Mucosa of descending colon (tissue), 3 donors: ENCODE results near the gene CHST8. TPM values are rescaled to one million over a fixed set of nuclear protein-coding genes. Genes with fewer than 3 reads are reported as not detected.
A peak's percentile ranks its signal among the peaks of the same experiment; 100 is the strongest.
"Not testable (repeated sequence)": the region's sequence is repeated elsewhere in the genome, so short reads cannot be mapped to it uniquely, and the experiment has no call there.

ENCODE experiments used
- ATAC-seq: fragments of 200-7000 bp; cut with Tn5 transposase; one replicate; pipeline ENCODE4 v1.9.1; 2020; ENCODE audit warnings: mild to moderate bottlenecking, moderate library complexity
- DNase-seq, 3 donors: peaks; one replicate each; pipeline ENCODE4 v3.0.0-alpha.2; 2020
- H3K36me3 ChIP-seq: fragments of 200-600 bp; one replicate; pipeline ENCODE4 v1.8.0; 2021; ENCODE audit warnings: low read depth, mild to moderate bottlenecking
- H3K4me1 ChIP-seq: fragments of 200-600 bp; one replicate; pipeline ENCODE4 v1.8.0; 2021; ENCODE audit warnings: low read depth, mild to moderate bottlenecking
- H3K4me3 ChIP-seq: fragments of 200-600 bp; one replicate; pipeline ENCODE4 v1.8.0; 2021; ENCODE audit warnings: mild to moderate bottlenecking
- H3K9me3 ChIP-seq: fragments of 200-600 bp; one replicate; pipeline ENCODE4 v1.8.0; 2021; ENCODE audit warnings: mild to moderate bottlenecking
- intact Hi-C, 2 donors: fragments of 100-400 bp; cut with DNase I in 1 of 2; cut with micrococcal nuclease in 1 of 2; formaldehyde crosslinking; loops; one replicate each; pipeline versions ENCODE4 v1.11.0 to v1.11.1; 2022; cut with DNase I, micrococcal nuclease
- total RNA-seq, 3 donors: library from RNA; stranded (reverse); fragmentation: NEBNext Ultra II Directional in 2 of 3; extraction: Animal tissue kit (Norgen Biotek cat#: 25700) in 2 of 3; gene quantifications; one replicate each; pipeline versions ENCODE4 v1.2.1 to v1.2.4, GENCODE V29; 2021 to 2023
- TF ChIP-seq, protein P1 (sequence below): fragments of 200-600 bp; IDR thresholded peaks from one replicate; pipeline ENCODE4 v1.8.0; 2022; ENCODE audit warnings: antibody characterized with exemption, mild to moderate bottlenecking
- donor health status: DM: no; HTN: no; CAD: no; lungs with moderate emphysema.
- donor health status: DM: no; HTN: no; CAD: no.
- donor health status: DM: no; HTN: yes; CAD: no.

CHST8 gene
- total RNA-seq, 3 donors from 2014 or later: 0.31 TPM; not detected in 2

GRCh38 chr19:33815380-33816340 is 193.9 kb downstream of the CHST8 start:
- H3K9me3 ChIP-seq: no peaks in the 10 kb centered on the region
- DNase-seq (no peak), ATAC-seq (no peak)
- peaks cover 11% of the 10 kb centered on the region for H3K4me1 ChIP-seq
- no peak overlapping the region for H3K4me3 ChIP-seq
- intact Hi-C loops: no loop called here
- TF ChIP-seq, protein P1, sequence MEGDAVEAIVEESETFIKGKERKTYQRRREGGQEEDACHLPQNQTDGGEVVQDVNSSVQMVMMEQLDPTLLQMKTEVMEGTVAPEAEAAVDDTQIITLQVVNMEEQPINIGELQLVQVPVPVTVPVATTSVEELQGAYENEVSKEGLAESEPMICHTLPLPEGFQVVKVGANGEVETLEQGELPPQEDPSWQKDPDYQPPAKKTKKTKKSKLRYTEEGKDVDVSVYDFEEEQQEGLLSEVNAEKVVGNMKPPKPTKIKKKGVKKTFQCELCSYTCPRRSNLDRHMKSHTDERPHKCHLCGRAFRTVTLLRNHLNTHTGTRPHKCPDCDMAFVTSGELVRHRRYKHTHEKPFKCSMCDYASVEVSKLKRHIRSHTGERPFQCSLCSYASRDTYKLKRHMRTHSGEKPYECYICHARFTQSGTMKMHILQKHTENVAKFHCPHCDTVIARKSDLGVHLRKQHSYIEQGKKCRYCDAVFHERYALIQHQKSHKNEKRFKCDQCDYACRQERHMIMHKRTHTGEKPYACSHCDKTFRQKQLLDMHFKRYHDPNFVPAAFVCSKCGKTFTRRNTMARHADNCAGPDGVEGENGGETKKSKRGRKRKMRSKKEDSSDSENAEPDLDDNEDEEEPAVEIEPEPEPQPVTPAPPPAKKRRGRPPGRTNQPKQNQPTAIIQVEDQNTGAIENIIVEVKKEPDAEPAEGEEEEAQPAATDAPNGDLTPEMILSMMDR: no peak
- H3K36me3 ChIP-seq: no peaks in the 10 kb centered on the region

DNA sequence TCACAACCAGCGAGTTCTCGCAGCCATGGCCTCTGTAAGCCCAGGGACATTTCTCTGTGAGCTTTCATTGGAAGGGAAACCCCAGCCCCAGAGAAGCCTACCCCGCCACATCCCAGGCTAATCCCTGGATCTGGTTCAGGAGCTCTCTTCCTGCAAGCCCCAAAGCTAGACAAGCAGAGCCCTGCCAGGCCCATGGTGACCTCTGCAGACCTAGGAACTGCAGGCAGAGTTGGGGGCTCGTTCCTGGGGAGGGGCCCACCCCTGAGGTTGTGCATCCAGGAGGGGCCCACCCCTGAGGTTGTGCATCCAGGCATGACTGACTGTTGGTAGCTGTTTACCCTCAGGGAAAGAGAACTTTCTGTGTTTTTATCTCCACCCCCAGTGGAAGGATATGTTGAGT is 196.7 kb downstream of the CHST8 start:
- intact Hi-C loops: no loop called here
- peaks cover 11% of the 10 kb centered on the region for H3K4me1 ChIP-seq
- no peak for DNase-seq
- H3K9me3 ChIP-seq: no peaks in the 10 kb centered on the region
- no peak for ATAC-seq
- TF ChIP-seq, protein P1: no peak
- no peak overlapping the region for H3K4me3 ChIP-seq
- no peaks in the 10 kb centered on the region for H3K36me3 ChIP-seq

GRCh38 chr19:33819078-33819477 is 197.3 kb downstream of the CHST8 start:
- peaks cover 11% of the 10 kb centered on the region for H3K4me1 ChIP-seq
- not testable (repeated sequence) for ATAC-seq

DNA sequence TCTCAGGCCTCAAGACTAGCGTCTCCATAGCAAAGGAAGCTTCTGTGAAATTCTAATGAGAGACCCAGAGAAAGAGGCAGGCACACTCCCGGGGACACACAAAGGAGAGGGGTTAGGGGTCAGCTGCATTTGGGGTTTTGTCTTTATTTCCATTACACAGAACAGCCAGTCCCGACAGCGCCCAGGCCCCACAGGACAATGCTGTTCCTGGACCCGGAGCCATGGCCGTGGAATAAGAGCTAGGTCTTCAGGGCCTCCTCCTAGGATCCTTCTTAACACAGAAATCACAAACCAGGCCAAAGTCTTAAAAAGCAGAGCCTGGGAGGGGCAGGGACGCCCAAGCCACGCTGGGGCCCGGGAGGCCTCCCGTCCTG is 197.7 kb downstream of the CHST8 start:
- Histone ChIP-seq H3K4me1 (peaks cover 11% of the 10 kb centered on the region), H3K36me3 (no peaks in the 10 kb centered on the region), H3K4me3 (no peak overlapping the region), H3K9me3 (no peaks in the 10 kb centered on the region)
- DNase-seq: no peak
- ATAC-seq: no peak
- intact Hi-C loops: no loop called here
- TF ChIP-seq, protein P1: no peak

More at GRCh38 chr19:33819078-33819477, 197.3 kb downstream of the CHST8 start:
- DNase-seq, intact Hi-C loops, H3K9me3 ChIP-seq, H3K36me3 ChIP-seq, H3K4me3 ChIP-seq: not testable (repeated sequence)

GRCh38 chr19:33819880-33820781 is 198.4 kb downstream of the CHST8 start:
- intact Hi-C loops: no loop called here
- ATAC-seq: peak; percentile 94
- Histone ChIP-seq H3K4me1 (peaks cover 11% of the 10 kb centered on the region), H3K4me3 (no peak overlapping the region), H3K36me3 (no peaks in the 10 kb centered on the region), H3K9me3 (no peaks in the 10 kb centered on the region)
- TF ChIP-seq, protein P1: no peak
- peak; percentile 80 to 89 (median 85) for DNase-seq
